Fibroblast of the aortic adventitia (primary cell): Measurements from ENCODE around the gene DMAC2. TPM values are rescaled to one million over a fixed set of nuclear protein-coding genes. Genes with fewer than 3 reads are reported as not detected.
"Not testable (repeated sequence)": the region's sequence is repeated elsewhere in the genome, so short reads cannot be mapped to it uniquely, and the experiment has no call there.

Experiments
- DNase-seq: peaks from one replicate; pipeline ENCODE4 v3.0.0-alpha.2; 2010; ENCODE audit warnings: low read depth
- H3K4me3 ChIP-seq: 2 replicates; pipeline ENCODE4 v1.5.1; 2011; ENCODE audit warnings: low read depth, mild to moderate bottlenecking, control low read depth, low read length, moderate library complexity
- CTCF ChIP-seq: IDR thresholded peaks from 2 replicates; pipeline ENCODE4 v1.5.1; 2011; ENCODE audit warnings: mild to moderate bottlenecking, low read length, control low read depth, inconsistent platforms; ENCODE audit not compliant: insufficient read depth
- total RNA-seq: library from RNA; depleted of rRNA; stranded (reverse); fragments of >200 nt; gene quantifications from 2 replicates; pipeline ENCODE4 v1.2.3, GENCODE V29; 2012; ENCODE audit warnings: low replicate concordance

Gene DMAC2
- total RNA-seq, result 29.3 and 31.2 TPM in 2 replicates

- peak within 1 kb of the TSS; percentile 85 for H3K4me3 ChIP-seq
- peak; percentile 38 for TF ChIP-seq CTCF
- peak; percentile 97 for DNase-seq
Measured at GRCh38 chr19:41439441-41440222, at the start of gene DMAC2. DMAC2 (minus strand) TSS chr19:41439912; CDS start chr19:41439899, 13 bp downstream.

- not testable (repeated sequence) for H3K4me3 ChIP-seq, DNase-seq
Measured at GRCh38 chr19:41486953-41487352, 47.2 kb upstream of the DMAC2 start.

GRCh38 chr19:41484822-41485221, 45.1 kb upstream of the DMAC2 start:
- no peak overlapping the region for H3K4me3 ChIP-seq
- TF ChIP-seq CTCF, result no peak
- no peak for DNase-seq

GRCh38 chr19:41480336-41480735, 40.6 kb upstream of the DMAC2 start:
- TF ChIP-seq CTCF, result no peak
- no peak for DNase-seq
- H3K4me3 ChIP-seq, result no peak overlapping the region

- no peak for DNase-seq
- no peak overlapping the region for H3K4me3 ChIP-seq
- TF ChIP-seq CTCF, result no peak
Measured at GRCh38 chr19:41479757-41480191, 40.1 kb upstream of the DMAC2 start.

GRCh38 chr19:41478875-41479756, 39.4 kb upstream of the DMAC2 start:
- no peak for TF ChIP-seq CTCF
- peak; percentile 4 for DNase-seq
- no peak overlapping the region for H3K4me3 ChIP-seq

- no peak for TF ChIP-seq CTCF
- H3K4me3 ChIP-seq, result no peak overlapping the region
- DNase-seq, result no peak
Measured at GRCh38 chr19:41478171-41478570, 38.5 kb upstream of the DMAC2 start.
